ENCODE data around the gene TEAD1.

Gene TEAD1

GRCh38 chr11:12827929-12828812 is 153.9 kb downstream of the TEAD1 start:
- peak overlapping the region; percentile 83 for H3K27ac ChIP-seq
- TF ChIP-seq CTCF (conservative IDR thresholded peaks at IDR 0.05) (no peak), ZFX (IDR thresholded peaks at IDR 0.05) (no peak)

- peak overlapping the region; percentile 57 for H3K27ac ChIP-seq
- TF ChIP-seq ZFX (IDR thresholded peaks at IDR 0.05), result no peak
- no peak for TF ChIP-seq CTCF (conservative IDR thresholded peaks at IDR 0.05)
Observed at GRCh38 chr11:12829131-12829530, 154.9 kb downstream of the TEAD1 start.

DNA sequence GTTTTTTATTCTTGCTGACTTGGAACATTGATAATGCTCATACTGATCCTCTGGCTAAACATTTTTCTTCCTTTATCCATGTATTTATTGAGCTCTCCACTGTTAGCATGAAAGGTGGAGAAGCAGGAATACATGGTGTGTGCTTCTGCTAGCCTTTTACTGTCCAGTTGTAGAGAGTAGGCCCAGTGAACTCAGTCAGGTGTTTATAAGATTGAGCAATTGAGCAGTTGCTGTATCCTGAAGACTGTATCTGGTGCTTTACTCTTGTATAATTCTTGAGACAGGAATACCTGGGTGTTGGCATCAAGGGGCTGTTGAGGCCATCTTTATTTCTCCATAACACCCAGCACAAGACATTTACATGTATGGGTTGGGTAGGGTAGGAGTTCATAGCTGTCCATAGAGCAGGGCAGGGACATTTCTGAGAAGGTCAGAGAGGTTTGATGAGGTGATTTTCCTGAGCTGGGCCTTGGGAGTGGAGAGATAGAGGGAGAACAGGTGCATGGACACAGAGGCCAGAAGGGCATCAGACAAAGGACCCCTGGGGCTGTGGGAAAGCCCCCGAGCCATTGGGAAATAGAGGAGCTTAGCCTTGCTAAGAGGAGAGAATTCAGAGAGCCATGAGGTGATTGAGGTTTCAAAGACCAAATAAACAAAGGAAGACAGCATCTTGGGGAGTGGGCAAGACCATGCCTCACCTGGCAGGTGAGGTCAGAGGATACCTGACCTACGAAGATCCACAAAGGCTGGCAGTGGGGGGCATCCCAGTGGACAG is 155.5 kb downstream of the TEAD1 start:
- peak overlapping the region; percentile 57 for H3K27ac ChIP-seq
- TF ChIP-seq ZFX (IDR thresholded peaks at IDR 0.05), result no peak
- TF ChIP-seq CTCF (conservative IDR thresholded peaks at IDR 0.05), result no peak

- TF ChIP-seq CTCF (conservative IDR thresholded peaks at IDR 0.05), result no peak
- TF ChIP-seq ZFX (IDR thresholded peaks at IDR 0.05), result no peak
- no peak overlapping the region for H3K27ac ChIP-seq
Observed at GRCh38 chr11:12831471-12832202, 157.4 kb downstream of the TEAD1 start.

DNA sequence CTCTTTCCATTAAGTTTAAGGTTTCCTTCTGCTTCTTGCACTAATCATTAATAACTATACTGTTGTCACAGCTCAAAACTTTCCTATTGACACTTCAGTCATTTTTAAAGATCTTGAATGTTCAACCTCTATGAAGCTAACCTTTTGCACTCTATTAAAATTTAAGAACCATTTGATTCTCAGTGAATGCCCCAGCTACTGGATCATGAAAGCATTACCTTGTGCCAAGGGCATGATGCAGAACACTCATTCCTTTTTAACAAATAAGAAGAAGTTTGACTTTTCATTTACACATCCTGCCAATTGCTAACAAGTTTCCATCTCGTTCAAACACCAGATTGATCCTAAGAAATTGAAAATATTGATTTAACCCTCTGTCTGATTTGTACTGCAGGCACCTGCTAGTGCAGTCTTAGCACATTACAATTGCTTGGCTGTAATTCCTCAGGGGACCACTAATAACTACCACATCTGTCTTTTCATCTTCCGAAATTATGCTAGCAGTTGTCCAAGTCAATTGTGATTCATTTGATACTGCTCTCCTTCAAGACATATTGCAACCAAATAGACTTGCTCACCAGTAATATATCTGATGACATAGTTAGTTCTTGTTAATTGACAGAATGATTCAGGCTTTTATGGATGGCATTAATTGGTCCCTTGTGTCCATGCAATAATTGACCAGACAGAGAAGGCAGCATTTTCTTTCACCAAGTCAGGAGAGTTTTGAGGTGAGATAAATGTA is 158.4 kb downstream of the TEAD1 start:
- no peak overlapping the region for H3K27ac ChIP-seq
- TF ChIP-seq CTCF (conservative IDR thresholded peaks at IDR 0.05) (no peak), ZFX (IDR thresholded peaks at IDR 0.05) (no peak)

GRCh38 chr11:12834166-12834565 is 159.9 kb downstream of the TEAD1 start:
- TF ChIP-seq CTCF (conservative IDR thresholded peaks at IDR 0.05) (no peak), ZFX (IDR thresholded peaks at IDR 0.05) (no peak)
- no peak overlapping the region for H3K27ac ChIP-seq
